Stimulated activated CD8-positive, alpha-beta memory T cell treated with anti-CD3 and anti-CD28 coated beads, Interleukin-15, amount 100 ng/mL, for 4 hours (primary cell): Measurements from ENCODE around the gene ETV2.
"Not testable (repeated sequence)": the region's sequence is repeated elsewhere in the genome, so short reads cannot be mapped to it uniquely, and the experiment has no call there.

Experiments
- DNase-seq, 2 donors: peaks; one replicate each; pipeline ENCODE4 v3.0.0-alpha.2; 2020; ENCODE audit warnings: low read depth in 2 of 2

The ETV2 gene

DNA sequence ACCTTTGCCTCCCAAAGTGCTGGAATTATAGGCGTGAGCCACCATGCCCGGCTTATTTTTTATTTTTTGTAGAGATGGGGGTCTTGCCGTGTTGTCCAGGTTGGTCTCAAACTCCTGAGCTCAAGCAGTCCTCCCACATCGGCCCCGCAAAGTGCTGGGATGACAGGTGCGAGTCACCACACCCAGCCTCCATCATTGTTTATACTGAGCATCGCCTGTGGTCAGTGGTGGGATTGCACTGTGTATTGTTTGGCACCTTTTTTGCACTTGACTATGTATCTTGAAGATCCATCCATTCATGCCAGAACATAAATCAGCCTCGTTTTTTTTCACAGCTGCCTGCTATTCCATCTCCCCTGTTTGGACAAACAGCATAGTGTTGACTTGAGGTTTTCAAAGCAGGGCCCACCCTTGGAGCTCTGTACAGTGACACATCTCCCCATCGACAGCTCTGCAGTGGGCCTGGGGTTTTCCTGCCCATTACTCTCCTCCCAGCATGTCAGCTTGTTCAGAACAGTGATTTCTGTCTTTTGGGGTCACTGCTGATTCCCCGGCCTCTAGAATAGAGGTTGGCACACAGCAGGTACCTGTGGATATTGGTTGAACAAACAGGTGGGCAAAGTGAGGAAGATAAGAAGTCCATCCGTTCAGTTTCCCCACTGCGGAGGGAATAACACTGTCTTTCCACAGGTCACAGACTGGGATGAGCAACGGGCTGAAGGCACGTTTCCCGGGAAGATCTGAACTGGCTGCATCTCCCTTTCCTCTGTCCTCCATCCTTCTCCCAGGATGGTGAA, 16.6 kb downstream of the ETV2 start:
- DNase-seq = no peak

GRCh38 chr19:35661995-35662340, 20.4 kb downstream of the ETV2 start:
- no peak for DNase-seq

- DNase-seq = no peak
Measured at GRCh38 chr19:35663981-35664380, 22.4 kb downstream of the ETV2 start.

GRCh38 chr19:35665157-35665556, 23.6 kb downstream of the ETV2 start:
- DNase-seq = no peak

DNA sequence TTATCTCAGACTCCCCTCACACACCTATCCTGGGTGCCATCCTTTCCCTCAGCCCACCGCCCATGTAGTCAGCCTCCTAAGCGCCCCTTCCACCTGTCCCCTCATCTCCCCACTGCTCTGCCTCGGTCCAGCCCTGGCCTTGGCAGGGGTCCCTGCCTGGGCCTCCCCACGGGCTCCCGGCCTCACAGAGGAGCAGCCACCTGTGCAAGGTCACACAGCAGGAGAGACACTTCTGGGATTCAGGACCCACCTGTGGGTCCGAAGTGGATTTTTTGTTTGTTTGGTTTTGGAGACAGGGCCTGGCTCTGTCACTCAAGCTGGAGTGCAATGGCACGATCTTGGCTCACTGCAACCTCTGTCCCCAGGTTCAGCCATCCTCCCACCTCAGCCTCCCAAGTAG, 24.1 kb downstream of the ETV2 start:
- no peak for DNase-seq

DNA sequence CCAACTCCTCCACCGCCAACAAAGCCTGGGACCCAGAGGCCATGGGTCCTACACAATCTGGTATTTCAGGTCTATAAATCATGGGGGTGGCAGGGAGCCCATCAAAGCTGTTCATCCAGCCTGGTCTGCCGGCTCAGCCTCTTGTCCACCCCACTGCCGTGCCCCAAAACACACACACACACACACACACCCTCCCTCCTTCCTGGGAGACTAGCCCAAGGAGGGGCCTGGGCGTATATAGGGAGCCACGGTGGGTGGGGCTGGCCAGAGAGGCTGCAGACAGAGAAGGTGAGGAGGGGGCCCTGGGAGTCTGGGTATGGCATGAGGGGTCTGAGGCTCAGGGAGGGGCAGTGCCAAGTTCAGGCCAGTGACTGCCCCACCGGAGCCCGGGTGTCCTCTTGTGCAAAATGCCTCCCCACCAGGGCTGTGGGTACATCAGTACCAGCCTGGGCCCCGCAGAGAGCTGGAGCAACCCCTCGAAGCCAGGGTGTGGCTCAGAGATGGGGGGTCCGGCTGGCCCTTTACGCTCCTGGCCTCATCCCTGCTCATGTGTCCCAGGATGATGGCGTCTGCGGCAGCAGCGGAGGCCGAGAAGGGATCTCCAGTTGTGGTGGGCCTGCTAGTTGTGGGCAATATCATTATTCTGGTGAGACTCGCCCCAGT, 24.8 kb downstream of the ETV2 start, which contains the start of gene UPK1A:
TSS of gene UPK1A (plus strand) at position 267 of the 663 bp plus-strand sequence. CDS start at position 563, 296 bp downstream.
- no peak for DNase-seq

GRCh38 chr19:35669566-35669965, 28.0 kb downstream of the ETV2 start:
- no peak for DNase-seq

DNA sequence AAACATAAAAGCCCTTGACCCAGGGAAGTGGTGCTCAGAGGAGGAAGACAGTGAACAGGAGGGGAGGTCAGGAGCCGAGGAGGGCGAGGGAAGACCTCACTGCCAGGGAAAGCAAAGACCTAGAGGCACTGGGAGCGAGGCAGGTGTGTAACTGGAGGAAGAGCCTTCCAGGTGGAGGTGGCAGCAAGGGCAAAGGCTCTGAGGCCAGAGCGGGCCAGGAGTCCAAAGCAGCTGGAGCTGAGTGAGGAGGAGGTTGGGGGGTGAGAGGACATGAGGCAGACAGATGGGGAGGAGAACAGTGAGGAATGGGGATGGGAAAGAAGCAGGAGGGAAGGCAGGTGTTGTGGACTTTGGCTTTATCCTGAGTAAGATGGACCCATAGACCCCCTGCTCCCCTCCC, 28.4 kb downstream of the ETV2 start:
- no peak for DNase-seq

GRCh38 chr19:35670686-35671085, 29.1 kb downstream of the ETV2 start:
- DNase-seq = no peak

DNA sequence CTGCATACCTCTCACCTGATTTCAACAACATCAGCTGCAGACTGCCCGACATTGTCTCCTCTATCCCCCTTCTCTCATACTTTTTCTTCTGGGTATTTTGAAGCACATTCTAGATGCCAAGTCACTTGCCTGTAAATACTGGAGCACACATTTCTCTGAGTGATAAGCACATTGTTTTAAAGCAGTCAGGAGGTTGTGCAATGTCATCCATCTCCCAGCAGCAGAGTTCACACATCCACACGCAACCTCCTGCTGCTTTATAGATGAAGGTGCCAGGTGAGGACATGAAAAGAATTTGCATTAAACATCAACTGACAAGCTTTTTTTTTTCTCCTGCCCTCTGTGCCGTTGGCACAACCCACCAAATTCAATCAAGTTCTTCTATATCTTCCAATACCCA, 30.3 kb downstream of the ETV2 start:
- no peak for DNase-seq

- peak; percentile 4 to 12 for DNase-seq
Measured at GRCh38 chr19:35673121-35673804, 31.7 kb downstream of the ETV2 start.

GRCh38 chr19:35675589-35676140, 34.1 kb downstream of the ETV2 start:
- DNase-seq = no peak

- no peak for DNase-seq
Measured at GRCh38 chr19:35689836-35690235, 48.3 kb downstream of the ETV2 start.

- not testable (repeated sequence) for DNase-seq
Measured at GRCh38 chr19:35691106-35691505, 49.6 kb downstream of the ETV2 start.

GRCh38 chr19:35692010-35692409, 50.5 kb downstream of the ETV2 start:
- no peak for DNase-seq

DNA sequence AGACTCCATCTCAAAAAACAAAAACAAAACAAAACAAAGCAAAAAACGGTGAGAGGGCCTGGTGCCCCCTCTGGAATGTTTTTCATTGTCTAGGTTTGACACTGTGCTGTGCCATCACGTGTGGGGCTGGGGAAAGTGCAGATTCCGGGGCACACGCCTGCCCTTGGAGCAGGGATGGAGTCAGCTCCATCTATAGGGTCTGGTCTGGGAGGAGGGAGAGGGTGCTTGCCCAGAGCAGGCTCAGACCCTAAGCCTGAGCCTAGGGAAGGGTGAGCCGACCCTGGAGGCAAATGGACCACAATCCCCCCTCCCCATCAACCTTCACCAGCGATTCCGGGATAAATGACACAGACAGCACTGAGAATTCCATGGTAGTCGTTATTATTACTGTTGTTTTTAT, 51.9 kb downstream of the ETV2 start:
- no peak for DNase-seq

DNA sequence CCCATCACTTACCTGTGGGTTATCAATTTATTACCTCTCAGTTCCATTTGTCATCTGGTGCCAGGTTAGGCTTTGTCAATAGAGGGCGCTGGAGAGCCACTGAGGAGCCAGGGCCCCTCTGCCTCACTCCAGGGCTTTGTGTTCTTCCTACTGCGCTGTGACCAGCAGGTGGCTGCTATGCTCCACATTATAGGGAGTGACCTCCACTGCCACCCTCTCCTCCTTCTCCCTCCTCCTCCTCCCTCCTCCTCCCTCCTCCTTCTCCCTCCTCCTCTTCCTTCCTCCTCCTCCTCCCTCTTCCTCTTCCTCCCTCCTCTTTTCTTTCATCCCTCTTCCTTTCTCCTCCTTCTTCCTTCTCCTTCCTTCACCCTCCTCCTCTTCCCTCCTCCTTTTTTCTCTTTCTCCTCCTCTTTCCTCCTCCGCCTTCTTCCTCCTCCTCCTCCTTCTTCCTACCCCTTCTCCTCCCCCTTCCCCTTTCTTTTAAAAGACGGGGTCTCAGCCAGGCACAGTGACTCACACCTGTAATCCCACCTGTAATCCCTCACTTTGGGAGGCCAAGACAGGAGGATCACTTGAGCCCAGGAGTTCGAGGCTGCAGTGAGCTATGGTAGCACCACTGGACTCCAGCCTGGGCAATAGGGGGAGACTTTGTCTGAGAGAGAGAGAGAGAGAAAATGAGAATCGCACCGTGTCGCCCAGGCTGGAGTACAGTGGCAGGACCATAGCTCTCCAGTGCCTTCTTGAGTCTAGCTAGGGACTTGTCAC, 52.5 kb downstream of the ETV2 start:
- peak; percentile 71 to 84 for DNase-seq
